ENCODE data around the gene AUTS2.

Gene AUTS2

GRCh38 chr7:69956541-69956940, 358.3 kb downstream of the AUTS2 start:
- no peak for DNase-seq

DNA sequence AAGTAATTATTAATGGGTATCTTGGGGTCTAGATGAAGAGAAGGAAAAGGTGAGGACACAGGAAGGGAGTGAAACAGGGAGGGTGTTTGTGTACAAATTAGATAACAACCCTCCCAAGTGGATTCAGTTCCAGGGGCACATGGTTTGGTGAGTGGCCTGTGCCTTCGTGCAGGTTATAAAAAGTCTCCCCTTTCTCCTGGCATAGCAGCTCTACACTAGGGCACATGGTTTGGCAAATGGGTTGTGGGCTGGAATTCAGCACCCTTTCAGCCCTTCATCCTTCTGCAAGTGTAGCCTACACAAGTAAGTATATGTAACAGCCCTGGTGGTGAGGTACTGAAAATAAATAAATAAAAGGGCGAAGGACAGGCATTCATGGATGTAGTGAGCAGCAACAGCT, 359.4 kb downstream of the AUTS2 start:
- no peak for DNase-seq

DNA sequence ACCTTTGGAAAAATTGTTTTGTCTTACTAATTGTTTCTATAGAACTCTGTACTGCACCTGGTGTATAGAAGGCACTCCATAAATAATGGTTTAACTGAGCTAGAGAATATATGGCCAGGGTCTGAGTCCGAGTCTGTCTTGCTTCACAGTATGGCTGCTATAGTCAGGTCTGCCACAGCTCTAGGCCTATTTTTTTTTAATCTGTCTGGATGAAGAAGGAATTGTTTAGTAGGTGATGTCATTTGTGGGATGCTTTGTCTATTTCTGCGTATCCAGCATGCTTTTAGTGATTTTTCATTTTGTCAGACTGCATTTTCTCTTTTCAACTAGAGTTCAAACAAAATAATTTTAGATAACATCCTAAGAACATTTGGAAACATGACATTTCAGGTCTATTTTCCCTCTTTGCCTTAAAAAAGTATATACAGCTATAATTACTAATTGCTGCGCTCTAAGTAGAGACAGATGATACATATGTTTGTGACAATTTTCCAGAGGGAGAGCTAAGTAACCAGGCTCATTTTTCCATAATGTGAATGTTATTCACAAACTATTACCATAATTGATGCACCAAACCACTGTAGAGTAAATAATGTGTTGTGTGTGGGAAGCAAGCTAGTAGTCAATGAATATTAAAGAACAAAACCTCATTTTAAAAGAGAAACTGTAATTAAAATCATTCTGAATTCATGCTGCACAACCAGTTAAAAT, 361.7 kb downstream of the AUTS2 start:
- DNase-seq, result no peak

- DNase-seq, result no peak
Observed at GRCh38 chr7:69961436-69961835, 363.2 kb downstream of the AUTS2 start.

GRCh38 chr7:69962186-69963065, 364.2 kb downstream of the AUTS2 start:
- no peak for DNase-seq

DNA sequence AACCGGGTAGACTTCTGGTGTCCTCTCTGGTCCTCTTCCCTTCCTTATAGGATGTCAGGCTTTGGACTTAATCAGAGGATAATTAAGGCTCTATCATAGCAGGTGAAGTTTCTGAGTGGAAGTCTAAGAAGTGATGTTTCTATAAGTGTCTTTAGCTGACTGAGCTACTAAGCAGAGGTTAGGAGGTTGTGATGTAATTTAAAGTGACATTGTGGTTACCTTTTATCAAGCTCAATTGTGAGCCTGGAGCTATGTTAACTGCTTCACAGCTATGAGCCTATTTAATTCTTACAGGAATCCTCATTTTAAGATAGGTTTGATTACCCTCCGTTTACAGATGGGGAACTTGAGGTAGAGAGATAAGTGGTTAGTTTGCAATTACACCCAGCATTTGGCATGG, 365.1 kb downstream of the AUTS2 start:
- no peak for DNase-seq

GRCh38 chr7:69966766-69967591, 368.7 kb downstream of the AUTS2 start:
- DNase-seq, result no peak

- DNase-seq, result no peak
Observed at GRCh38 chr7:69967689-69968450, 369.6 kb downstream of the AUTS2 start.

GRCh38 chr7:69968969-69969556, 370.8 kb downstream of the AUTS2 start:
- DNase-seq, result no peak

DNA sequence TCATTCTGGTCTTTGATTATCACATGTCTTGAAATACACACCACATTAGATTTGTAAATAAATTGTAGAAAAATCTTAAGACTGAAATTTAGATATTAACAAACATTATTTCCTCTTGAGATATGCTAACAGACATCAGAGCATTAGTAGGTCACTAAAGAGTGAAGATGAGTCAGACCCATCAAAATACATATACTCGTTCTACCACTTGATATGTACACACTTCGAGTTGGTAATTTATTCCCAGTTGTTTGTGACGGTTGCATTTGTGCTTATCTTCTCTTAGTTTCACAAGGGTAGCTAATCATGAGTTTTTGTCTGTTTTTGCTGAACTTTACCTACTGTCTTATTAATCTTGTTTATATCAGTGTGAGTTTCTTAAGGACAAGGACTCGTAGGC, 383.4 kb downstream of the AUTS2 start:
- DNase-seq, result no peak

DNA sequence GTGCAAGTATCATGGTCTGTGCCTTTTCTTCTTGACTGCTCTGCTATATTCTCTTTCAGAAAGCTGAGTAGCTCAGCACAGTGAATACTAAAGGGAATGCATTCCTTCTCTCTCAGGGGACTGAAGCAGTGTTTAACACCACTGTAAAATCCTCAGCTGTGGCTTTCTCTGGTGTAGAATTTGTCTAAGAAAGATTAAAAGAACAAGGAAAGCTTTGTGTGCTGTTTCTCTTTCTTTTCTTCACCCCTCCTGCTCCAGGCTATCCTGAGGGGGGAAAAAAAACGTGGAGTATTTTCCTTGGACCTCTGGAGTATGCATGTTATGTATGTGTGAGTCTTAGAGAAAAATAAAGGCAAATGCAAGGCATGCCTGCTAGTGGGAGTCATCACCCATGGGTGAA, 383.9 kb downstream of the AUTS2 start:
- no peak for DNase-seq

DNA sequence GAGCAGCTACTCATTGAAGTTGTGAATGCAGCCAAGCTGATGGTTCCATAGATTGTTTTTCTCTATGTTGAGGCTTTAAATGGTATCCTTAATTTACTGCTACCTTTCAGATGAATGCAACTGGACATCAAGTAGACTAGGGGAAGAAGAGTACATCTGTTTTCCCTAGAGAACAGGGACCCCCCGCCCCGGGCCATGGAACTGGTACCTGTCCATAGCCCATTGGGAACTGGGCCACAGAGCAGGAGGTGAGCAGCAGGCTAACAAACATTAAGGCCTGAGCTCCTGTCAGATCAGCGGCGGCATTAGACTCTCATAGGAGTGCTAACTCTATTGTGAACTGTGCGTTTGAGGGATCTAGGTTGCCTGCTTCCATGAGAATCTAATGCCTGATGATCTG, 391.3 kb downstream of the AUTS2 start:
- no peak for DNase-seq

DNA sequence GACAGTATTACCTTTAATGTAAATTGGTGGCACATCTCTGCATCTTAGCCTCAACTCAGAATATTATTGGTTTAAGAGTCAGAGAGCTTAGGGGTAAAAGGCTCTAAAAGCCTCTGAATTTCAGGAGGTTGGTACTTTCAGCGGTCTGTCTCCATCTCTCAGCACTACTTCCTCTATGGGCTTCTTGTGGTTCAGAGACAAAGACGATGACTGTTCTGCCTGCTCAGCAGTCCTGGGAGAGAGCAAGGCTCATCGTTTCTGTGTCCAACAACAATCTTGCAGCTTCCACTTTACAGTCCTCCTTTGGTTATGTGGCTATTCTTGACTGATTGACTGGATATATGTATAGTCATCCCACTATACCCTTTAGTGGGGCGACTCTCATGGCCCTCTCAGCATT, 394.7 kb downstream of the AUTS2 start:
- no peak for DNase-seq

DNA sequence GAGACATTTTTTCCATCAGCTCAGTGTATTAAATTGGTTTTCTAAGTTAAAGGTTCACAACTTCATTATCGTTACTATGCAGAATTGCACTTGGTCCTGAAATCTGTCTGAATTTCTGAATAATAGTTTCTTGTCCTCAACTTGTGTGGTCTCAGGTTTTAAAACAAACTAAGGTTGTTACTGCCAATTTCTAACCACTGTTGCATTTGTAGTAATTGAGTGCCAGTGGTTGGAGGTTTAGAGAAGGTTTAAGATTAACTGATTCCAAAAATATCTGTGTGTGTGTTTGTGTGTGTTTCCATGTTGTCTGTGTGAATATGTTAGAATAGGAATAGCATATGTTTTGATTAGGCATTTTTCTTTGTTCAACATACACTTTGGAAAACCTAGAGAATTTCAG, 395.9 kb downstream of the AUTS2 start:
- DNase-seq, result no peak

DNA sequence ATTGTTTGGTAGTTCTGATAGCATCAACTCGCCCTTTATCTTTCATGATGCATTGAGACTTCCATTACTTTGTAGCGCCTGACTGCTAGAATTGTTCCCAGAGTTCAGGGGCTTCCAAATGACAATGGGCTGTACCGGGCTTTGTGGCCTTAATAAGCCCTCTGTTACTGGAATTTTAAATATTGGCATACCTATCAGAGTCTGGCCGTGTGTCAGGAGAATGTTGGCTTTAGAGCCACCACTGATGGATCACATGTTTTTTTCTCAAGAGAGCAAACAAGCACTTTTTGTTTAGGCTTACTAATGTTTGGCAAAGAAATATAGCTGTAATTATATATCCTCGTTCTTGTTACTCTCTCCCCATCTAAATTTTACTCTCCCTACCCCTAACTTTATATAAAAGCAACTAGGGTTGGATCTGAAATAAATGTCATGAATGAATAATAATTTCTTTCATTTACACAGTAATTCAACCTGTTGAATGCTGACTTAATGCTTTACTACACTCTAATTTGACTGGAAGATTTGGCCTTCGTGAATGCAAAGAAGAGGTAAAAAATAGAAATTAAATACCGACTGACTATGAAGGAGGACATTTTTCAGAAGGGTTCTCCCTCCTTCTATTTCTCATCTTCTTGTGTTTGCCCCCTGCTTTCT, 396.7 kb downstream of the AUTS2 start:
- no peak for DNase-seq

GRCh38 chr7:69996121-69996520, 397.8 kb downstream of the AUTS2 start:
- DNase-seq, result no peak

- no peak for DNase-seq
Observed at GRCh38 chr7:70000737-70001348, 402.6 kb downstream of the AUTS2 start.

DNA sequence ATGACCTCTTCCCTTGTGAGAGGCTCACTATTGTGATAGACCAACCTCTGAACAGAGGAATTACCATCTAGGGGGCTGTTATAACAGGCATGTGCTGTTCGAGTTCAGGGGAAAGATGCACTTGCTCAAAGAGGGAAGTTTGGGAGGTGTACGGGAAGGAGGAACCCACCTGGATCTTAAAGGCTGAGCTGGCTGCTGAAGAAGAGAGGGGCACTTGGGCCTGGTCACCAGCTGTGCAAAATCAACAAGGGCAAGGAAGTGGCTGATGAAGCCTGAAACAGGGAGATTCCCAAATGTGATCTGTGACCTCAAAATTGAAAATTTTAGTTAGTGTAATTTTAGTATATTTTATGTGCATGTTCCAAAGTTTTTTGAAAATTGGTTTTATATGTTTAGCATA, 407.2 kb downstream of the AUTS2 start:
- no peak for DNase-seq

DNA sequence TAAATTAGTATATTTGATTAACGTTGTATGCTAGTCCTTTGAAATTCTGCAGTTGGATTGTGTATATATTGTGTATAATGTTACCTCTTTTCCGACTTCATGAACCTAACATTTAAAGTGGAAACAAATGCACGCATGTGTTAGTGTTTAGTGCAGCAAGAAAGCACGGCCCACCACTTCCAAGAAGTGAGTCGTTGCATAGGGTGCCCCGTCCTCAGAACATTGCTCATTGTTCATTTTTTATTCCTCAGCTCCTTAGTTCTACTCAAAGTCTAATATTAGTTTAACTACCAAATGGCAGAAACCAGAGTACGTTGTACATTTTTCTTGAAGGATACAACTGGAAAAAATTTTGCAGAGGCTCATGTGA, 407.6 kb downstream of the AUTS2 start:
- DNase-seq, result no peak

- DNase-seq, result no peak
Observed at GRCh38 chr7:70006261-70006920, 408.1 kb downstream of the AUTS2 start.

DNA sequence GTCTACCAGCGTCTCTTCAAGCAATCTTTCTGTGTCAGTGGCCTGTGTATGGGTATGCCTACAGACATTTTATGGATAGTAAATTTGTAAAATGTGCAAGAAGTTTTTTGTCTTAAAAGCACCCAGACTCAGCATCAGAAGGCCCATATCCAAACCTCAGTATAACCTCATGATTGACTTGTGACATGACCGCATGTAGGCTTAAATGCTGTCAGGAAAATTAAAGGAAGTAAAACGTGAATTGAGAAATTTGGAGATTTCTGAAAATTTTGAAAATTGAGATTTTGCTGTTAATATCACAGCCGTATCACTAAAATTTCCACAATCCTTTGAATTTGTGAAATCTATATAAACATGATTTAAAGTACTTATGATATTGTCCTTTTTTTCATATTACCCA, 410.2 kb downstream of the AUTS2 start:
- no peak for DNase-seq

Data from CD4-positive, alpha-beta T cell treated with Interleukin-1 beta for 1 hour (primary cell).